GM03348 (cell line): ENCODE data around the gene GOLGA6L10.
"Not testable (repeated sequence)": the region's sequence is repeated elsewhere in the genome, so short reads cannot be mapped to it uniquely, and the experiment has no call there.

Experiments used
- DNase-seq: peaks from one replicate; pipeline ENCODE4 v3.0.0; 2012; ENCODE audit warnings: low spot score

GOLGA6L10 gene, protein sequence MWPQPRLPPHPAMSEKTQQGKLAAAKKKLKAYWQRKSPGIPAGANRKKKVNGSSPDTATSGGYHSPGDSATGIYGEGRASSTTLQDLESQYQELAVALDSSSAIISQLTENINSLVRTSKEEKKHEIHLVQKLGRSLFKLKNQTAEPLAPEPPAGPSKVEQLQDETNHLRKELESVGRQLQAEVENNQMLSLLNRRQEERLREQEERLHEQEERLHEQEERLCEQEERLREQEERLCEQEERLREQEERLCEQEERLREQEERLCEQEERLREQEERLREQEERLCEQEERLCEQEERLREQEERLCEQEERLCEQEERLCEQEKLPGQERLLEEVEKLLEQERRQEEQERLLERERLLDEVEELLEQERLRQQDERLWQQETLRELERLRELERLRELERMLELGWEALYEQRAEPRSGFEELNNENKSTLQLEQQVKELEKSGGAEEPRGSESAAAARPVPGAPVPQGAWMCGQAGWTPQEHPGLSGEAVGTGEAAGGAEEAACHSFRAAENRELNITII

GRCh38 chr15:82349375-82349774, at the start of gene GOLGA6L10:
TSS of gene GOLGA6L10 (minus strand) at chr15:82349475. CDS start at chr15:82349375, 100 bp downstream.
- not testable (repeated sequence) for DNase-seq

GRCh38 chr15:82398785-82399184, 49.5 kb upstream of the GOLGA6L10 start:
- DNase-seq, result no peak

- DNase-seq, result no peak
These were observed 48.5 kb upstream of the GOLGA6L10 start for GRCh38 chr15:82397817-82398216.

DNA sequence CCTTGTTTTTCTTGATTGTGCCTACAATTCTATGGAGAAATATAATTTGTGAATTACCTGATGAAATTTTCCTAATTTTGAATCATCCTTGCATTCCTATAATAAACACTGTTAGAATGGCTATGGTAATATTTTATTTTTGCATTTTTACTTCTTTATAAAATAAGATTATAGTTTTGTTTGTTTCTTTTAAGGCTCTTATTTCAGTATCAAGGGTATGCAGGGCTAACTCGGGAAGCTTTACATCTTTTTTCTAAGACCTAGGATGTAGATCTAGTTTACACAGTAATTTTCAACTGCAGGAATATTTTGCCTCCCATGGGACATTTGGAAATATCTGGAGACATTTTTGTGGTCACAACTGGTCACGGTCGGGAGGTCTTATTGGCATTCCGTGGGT, 46.5 kb upstream of the GOLGA6L10 start:
- not testable (repeated sequence) for DNase-seq

DNA sequence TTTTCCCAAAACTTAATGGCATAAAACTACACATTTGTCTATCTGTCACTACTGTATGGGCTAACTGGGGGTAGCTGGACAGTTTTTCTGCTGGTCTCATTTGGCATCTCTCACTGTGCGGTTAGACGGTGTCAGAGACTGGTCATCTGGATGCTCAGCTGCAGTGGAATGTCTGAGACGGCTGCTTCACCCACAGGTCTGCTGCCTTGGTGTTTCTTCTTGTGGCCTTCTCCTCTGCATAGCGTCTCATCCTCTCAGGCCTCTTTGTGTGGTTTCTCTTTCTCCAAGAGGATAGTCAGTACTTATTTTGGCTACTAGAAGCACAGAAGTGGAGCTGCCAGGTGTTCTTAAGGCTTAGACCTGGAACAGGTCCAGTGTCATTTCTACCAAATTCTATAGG, 44.4 kb upstream of the GOLGA6L10 start:
- peak; percentile 41 for DNase-seq

DNA sequence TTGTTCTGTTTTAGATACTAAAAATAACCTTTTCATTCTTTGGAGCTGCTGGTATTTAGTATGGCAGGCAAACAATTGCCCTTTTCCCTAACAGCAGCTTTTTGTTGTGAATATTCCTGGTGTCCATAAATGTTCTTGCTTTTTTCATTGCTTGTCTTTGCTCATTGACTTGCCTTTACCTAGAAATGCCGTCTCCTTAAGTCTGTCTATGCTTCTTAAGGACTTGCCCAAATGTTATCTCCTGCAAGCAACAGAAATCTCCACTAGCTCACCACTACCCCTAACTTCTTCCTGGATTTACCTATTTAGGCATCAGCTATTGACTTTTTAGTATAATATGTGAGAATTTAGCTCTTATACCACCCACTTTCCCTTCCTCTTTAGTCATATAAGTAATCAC, 42.8 kb upstream of the GOLGA6L10 start:
- DNase-seq, result not testable (repeated sequence)

DNA sequence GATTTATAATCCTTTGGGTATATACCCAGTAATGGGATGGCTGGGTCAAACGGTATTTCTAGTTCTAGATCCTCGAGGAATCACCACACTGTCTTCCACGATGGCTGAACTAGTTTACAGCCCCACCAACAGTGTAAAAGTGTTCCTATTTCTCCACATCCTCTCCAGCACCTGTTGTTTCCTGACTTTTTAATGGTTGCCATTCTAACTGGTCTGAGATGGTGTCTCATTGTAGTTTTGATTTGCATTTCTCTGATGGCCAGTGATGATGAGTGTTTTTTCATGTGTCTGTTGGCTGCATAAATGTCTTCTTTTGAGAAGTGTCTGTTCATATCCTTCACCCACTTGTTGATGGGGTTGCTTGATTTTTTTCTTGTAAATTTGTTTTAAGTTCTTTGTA, 40.9 kb upstream of the GOLGA6L10 start:
- not testable (repeated sequence) for DNase-seq

DNA sequence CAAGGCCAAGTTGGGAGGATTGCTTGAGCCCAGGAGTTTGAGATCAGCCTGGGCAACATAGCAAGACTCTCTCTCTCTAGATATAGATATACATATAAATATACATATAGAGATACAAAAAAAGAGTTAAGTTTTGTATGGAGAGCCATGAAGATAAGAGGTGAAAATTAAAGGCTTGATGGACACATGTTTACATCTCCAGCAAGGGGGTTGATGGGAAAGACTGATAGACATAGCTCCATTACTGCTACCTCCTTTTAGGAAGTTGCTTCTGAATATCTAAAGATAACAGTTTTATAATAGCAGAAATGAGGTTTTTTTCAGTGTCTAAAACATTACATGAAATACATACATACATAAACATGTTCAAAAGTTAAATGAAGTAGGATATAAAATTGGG, 37.9 kb upstream of the GOLGA6L10 start:
- DNase-seq, result not testable (repeated sequence)

GRCh38 chr15:82381330-82381955, 32.2 kb upstream of the GOLGA6L10 start:
- not testable (repeated sequence) for DNase-seq

GRCh38 chr15:82379552-82379951, 30.3 kb upstream of the GOLGA6L10 start:
- DNase-seq, result not testable (repeated sequence)

DNA sequence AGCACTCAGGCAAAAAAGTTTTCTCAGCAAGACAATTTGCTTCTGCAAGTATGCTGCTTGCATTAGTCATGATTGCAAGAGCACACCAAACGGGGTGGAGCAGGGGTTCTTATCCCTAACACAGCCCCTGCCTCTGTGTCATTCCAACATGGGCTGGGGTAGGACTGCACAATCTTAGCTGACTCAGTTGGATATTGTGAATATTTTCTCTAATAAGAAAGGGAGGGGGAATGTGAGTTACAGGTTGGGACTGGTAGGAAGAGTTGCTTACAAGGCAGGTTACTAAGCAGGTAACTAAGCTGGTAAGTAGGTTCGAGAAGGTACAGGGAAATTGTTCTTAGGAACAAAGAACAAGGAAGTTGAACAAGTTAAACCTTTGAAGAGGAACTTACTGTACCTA, 24.4 kb upstream of the GOLGA6L10 start:
- DNase-seq, result not testable (repeated sequence)

GRCh38 chr15:82371656-82372055, 22.4 kb upstream of the GOLGA6L10 start:
- no peak for DNase-seq

- DNase-seq, result not testable (repeated sequence)
These were observed 18.5 kb upstream of the GOLGA6L10 start for GRCh38 chr15:82367790-82368189.

GRCh38 chr15:82365692-82366323, 16.5 kb upstream of the GOLGA6L10 start:
- not testable (repeated sequence) for DNase-seq

- DNase-seq, result not testable (repeated sequence)
These were observed 15.3 kb upstream of the GOLGA6L10 start for GRCh38 chr15:82364548-82364947.

DNA sequence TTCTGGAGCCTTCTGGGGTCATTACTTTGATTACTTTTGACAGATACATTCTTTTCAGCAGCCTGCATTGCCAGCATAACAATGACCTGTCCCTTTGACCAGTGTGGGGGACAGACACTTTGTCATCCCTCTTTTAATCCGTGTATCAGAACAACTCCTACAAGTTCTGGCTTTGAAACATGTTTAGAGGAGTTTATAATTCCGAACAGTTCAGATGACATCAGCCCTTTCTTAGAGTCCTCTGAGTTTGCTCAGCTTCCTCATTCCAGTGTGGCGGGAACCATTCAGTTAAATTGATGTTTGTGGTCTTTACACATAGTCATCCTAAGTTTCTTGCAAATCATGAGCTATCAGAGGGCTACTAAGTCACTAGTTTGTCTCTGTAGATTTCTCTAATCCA, 13.5 kb upstream of the GOLGA6L10 start:
- not testable (repeated sequence) for DNase-seq

DNA sequence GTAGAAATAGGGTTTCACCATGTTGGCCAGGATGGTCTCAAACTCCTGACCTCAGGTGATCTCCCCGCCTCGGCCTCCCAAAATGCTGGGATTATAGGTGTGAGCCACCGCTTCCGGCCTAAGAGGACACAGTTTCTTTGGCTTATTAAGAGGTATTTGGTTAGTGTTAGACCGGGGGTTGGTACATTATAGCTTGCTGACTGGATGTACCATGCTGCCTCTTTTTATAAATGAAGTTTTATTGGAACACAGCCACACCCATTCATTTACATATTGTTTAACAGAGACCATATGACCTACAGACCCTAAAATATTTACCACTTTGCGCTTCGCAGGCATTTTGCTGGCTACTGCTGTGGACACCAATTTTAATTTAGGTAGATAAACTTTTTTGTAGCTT, 11.3 kb upstream of the GOLGA6L10 start:
- DNase-seq, result not testable (repeated sequence)

DNA sequence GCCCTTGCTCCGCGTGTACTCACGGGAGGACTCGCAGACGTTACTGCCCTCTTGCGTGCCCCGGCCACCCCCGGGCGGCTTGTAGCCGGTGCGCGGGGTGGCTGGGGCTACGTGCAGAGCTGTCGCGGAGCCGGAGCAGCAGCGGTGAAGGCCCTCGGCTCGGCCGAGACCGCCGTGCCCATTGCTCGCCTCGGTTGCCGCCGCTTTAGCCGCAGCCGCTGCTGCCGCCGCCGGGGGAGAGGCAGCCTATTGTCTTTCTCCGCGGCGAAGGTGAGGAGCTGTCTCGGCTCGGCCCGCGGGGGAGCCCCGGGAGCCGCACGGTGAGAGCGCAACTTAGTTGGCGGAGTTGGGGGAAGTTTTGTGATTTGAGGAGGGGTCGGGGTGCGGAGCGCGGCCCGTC, 5.8 kb upstream of the GOLGA6L10 start:
- DNase-seq, result not testable (repeated sequence)

GRCh38 chr15:82354546-82354945, 5.3 kb upstream of the GOLGA6L10 start:
- not testable (repeated sequence) for DNase-seq

DNA sequence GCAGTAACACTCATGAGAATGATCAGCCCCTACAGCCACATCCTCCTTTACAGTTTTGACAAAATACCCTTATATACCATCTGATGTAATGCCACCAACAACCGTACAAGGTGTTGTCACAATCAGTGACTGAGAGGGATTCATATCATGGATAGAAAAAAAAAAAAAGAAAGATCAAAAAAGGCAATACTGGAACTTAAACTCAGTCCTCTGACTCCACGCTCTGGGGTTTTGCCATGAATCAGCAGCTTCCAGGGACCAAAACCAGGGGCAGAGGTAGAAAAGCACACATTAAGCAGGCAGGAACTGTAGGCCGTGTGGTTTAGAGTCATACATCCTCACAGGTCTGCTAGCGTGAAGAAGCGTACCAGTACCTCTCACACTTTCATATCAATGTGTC, 1.6 kb downstream of the GOLGA6L10 start:
- peak; percentile 0 for DNase-seq

- DNase-seq, result not testable (repeated sequence)
These were observed 4.1 kb downstream of the GOLGA6L10 start for GRCh38 chr15:82345176-82345575.

GRCh38 chr15:82344421-82344820, 4.9 kb downstream of the GOLGA6L10 start:
- DNase-seq, result not testable (repeated sequence)

DNA sequence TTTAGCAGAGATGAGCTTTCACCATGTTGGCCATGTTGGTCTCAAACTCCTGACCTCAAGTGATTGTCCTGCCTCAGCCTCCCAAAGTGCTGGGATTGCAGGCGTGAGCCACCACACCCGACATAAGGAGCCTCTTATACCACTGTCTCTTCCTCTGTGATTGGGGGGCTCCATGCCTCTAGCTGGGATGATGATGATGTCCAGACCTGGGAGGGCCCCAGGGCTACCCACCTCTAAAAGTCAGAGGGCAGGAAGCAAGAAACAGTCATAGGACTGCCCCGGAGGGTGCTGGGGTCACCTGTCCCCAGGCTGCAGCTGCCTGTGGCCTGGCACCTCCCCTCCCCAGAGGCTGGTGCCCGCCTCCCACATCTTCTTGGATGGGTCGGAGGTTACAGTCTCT, 5.4 kb downstream of the GOLGA6L10 start:
- DNase-seq, result not testable (repeated sequence)
